Erythroblast (primary cell): ENCODE measurements around the gene TWNK.

Experiments
- DNase-seq, 2 experiments: peaks; one replicate each; lab custom pipeline; 2025; lab: John Stamatoyannopoulos, UW
- GATA1 ChIP-seq: IDR thresholded peaks from 2 replicates; pipeline ENCODE4 v1.6.1; 2011; ENCODE audit warnings: low read depth, mild to moderate bottlenecking, control low read depth, low read length, moderate library complexity
- POLR2A ChIP-seq: IDR thresholded peaks from 2 replicates; pipeline ENCODE4 v1.6.1; 2011; ENCODE audit warnings: mild to moderate bottlenecking, low read length

Gene TWNK

GRCh38 chr10:101016814-101017213, 29.5 kb downstream of the TWNK start:
- TF ChIP-seq GATA1 (no peak), POLR2A (no peak)
- DNase-seq, result no peak

GRCh38 chr10:101018118-101018599, 30.8 kb downstream of the TWNK start:
- TF ChIP-seq GATA1 (no peak), POLR2A (no peak)
- no peak for DNase-seq

GRCh38 chr10:101018600-101019439, 31.5 kb downstream of the TWNK start:
- no peak for TF ChIP-seq POLR2A
- no peak for TF ChIP-seq GATA1
- peak; percentile 77 to 79 for DNase-seq

GRCh38 chr10:101019440-101019703, 32.0 kb downstream of the TWNK start:
- TF ChIP-seq POLR2A (no peak), GATA1 (no peak)
- no peak for DNase-seq

GRCh38 chr10:101020427-101021075, 33.2 kb downstream of the TWNK start:
- DNase-seq, result no peak
- TF ChIP-seq POLR2A (no peak), GATA1 (no peak)

GRCh38 chr10:101021239-101021638, 33.9 kb downstream of the TWNK start:
- TF ChIP-seq POLR2A, result no peak
- no peak for TF ChIP-seq GATA1
- no peak for DNase-seq

- DNase-seq, result no peak
- TF ChIP-seq GATA1, result no peak
- no peak for TF ChIP-seq POLR2A
Observed at GRCh38 chr10:101021692-101022251, 34.4 kb downstream of the TWNK start.

- TF ChIP-seq POLR2A (no peak), GATA1 (no peak)
Observed at GRCh38 chr10:101022967-101023705, 35.8 kb downstream of the TWNK start.

GRCh38 chr10:101027106-101027720, 39.9 kb downstream of the TWNK start:
- no peak for DNase-seq
- TF ChIP-seq POLR2A (no peak), GATA1 (no peak)

More at GRCh38 chr10:101022967-101023705, 35.8 kb downstream of the TWNK start:
- DNase-seq, result no peak

- no peak for DNase-seq
- TF ChIP-seq POLR2A (no peak), GATA1 (no peak)
Observed at GRCh38 chr10:101028446-101029337, 41.3 kb downstream of the TWNK start.

- TF ChIP-seq GATA1 (no peak), POLR2A (no peak)
- DNase-seq, result no peak
Observed at GRCh38 chr10:101029520-101030295, 42.4 kb downstream of the TWNK start.

GRCh38 chr10:101030496-101031127, 43.3 kb downstream of the TWNK start:
- no peak for DNase-seq
- TF ChIP-seq GATA1, result no peak
- TF ChIP-seq POLR2A, result no peak
